H1 (cell line): ENCODE results near the gene KLHDC8A. TPM values are rescaled to one million over a fixed set of nuclear protein-coding genes. Genes with fewer than 3 reads are reported as not detected.

ENCODE experiments used
- ATF3 ChIP-seq: IDR thresholded peaks from 2 replicates; pipeline ENCODE4 v1.6.1; 2011; ENCODE audit warnings: low read depth, mild to moderate bottlenecking, low read length; ENCODE audit not compliant: insufficient read depth
- POU5F1 ChIP-seq: IDR thresholded peaks from 2 replicates; pipeline ENCODE4 v1.6.1; 2011; ENCODE audit warnings: low read depth, mild to moderate bottlenecking, low read length, moderate library complexity
- RXRA ChIP-seq: IDR thresholded peaks from 2 replicates; pipeline ENCODE4 v1.6.1; 2011; ENCODE audit warnings: low read depth, mild to moderate bottlenecking, low read length, moderate library complexity; ENCODE audit not compliant: insufficient read depth
- TEAD4 ChIP-seq: IDR thresholded peaks from 2 replicates; pipeline ENCODE4 v1.6.1; 2012; ENCODE audit warnings: low read depth, low read length, inconsistent platforms, mixed read lengths
- polyA plus RNA-seq, 7 experiments: library from polyadenylated mRNA; depleted of rRNA in 3 of 7; stranded (reverse) in 5 of 7; unstranded in 2 of 7; fragments of >200 nt in 5 of 7; fragments of 200-250 nt in 2 of 7; gene quantifications; 1 replicate in 5 of 7; 2 replicates in 1 of 7; 4 replicates in 1 of 7; pipeline versions ENCODE4 v1.2.1 to v1.2.3, GENCODE V29; 2011 to 2013; ENCODE audit warnings: missing spikeins in 2 of 7, mixed read lengths in 2 of 7
- total RNA-seq: library from RNA; stranded (reverse); fragmentation: NEBNext Ultra II Directional; extraction: Animal tissue kit (Norgen Biotek cat#: 25700); gene quantifications from 2 replicates; pipeline ENCODE4 v1.2.1, GENCODE V29; 2021

KLHDC8A gene
- total and polyA plus RNA-seq, 2 of the 8 experiments (the other 6 are each of a cell fraction or from before 2014, with no cell fraction given) = 1.9 to 3.4 TPM

- TF ChIP-seq ATF3 (no peak), POU5F1 (no peak), TEAD4 (no peak), RXRA (no peak)
Observed at GRCh38 chr1:205293350-205294074, 63.2 kb downstream of the KLHDC8A start (continued).
